Astrocyte of the spinal cord (primary cell): Measurements from ENCODE around the gene ARHGAP23.

ENCODE experiments used
- DNase-seq: peaks from one replicate; pipeline ENCODE4 v3.0.0; 2011; ENCODE audit warnings: low read depth, low spot score
- H3K4me3 ChIP-seq: 2 replicates; pipeline ENCODE4 v1.5.1; 2011; ENCODE audit warnings: low read depth, mild to moderate bottlenecking, low read length, moderate library complexity
- CTCF ChIP-seq: IDR thresholded peaks from 2 replicates; pipeline ENCODE4 v1.5.1; 2012; ENCODE audit warnings: low read depth, mild to moderate bottlenecking, low read length, inconsistent platforms
- in situ Hi-C: cut with HindIII; loops from 2 replicates; pipeline ENCODE4 v1.10.0; 2017; ENCODE audit warnings: low sequenced_read_pairs

ARHGAP23 gene

GRCh38 chr17:38544175-38544838, 116.0 kb downstream of the ARHGAP23 start:
- TF ChIP-seq CTCF = no peak
- DNase-seq = no peak
- in situ Hi-C loops = no loop called here

DNA sequence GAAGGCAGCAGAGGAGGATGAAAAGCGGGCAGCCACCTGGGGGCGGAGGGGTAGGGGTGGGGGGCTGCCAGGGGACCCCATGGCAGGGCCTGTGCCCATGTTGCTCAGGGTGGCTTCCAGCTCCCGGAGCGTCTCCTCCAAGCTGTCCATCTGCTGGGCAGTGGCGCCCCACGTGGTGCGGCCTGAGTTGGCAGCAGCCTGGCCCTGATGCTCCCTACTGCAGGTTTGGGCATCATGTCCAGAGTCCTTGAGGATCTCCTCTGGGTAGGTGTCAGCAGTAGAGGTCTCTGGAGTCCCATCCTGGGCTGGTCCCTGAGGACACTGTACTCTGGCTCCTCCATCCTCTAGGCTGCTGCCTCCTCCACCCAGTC, 116.6 kb downstream of the ARHGAP23 start:
- no peak overlapping the region for H3K4me3 ChIP-seq
- in situ Hi-C loops = no loop called here
- DNase-seq = no peak
- no peak for TF ChIP-seq CTCF

More at GRCh38 chr17:38544175-38544838, 116.0 kb downstream of the ARHGAP23 start:
- H3K4me3 ChIP-seq = no peak overlapping the region

DNA sequence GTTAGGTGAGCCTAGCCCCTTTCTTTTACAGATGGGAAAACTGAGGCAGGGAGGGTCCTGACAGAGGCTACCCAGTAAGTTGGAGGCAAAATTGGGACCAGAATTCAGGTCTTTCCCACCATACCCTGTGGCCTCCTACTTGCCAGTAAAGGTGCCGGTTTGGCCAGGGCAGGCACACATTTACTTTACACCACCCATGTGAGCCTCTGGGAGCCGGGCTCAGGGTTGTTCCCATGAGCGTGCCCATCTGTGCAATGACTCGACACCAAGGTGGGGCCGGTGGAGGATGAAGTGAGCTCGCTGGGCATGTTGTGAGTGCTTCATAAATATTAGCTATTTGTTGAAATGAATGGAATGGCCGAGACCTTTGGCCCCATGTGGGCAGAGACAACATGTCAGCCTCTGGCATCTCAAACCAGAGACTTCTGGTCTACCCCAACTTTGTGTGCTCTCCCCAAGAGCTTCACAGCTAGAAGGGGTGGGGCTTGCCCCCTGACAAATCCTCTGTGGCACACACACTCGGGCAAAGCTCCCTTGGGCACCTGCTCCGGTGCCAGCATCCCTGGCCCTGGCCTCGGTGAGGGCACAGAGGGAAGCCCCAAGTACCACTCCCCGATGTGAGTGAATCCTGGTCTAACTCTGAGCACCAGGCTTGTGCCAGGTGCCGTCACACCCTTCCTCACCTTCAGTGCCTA, 117.4 kb downstream of the ARHGAP23 start:
- TF ChIP-seq CTCF = no peak
- in situ Hi-C loops = no loop called here
- H3K4me3 ChIP-seq = no peak overlapping the region
- DNase-seq = no peak

- no peak for TF ChIP-seq CTCF
- H3K4me3 ChIP-seq = no peak overlapping the region
- in situ Hi-C loops = no loop called here
- no peak for DNase-seq
These were observed 118.1 kb downstream of the ARHGAP23 start for GRCh38 chr17:38546396-38546795.

DNA sequence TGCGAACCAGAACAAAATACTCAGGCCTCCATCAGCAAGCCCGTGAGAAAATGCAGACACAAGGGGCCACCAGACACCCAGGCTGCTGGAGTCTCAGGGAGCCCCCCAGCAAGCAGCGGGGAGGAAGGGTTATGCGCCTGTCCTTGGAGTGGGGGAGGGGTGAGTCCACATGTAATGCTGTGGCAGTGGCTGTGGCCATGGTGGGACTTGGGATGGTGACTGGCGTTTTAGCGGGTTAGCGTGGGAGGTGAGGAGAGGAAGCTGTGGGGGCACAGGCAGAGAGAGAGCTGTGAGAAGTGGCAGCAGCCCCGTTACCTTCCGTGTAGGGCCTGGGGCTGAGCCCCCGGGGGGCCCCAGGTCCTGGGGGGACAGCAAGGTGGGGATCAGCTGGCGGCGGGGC, 119.2 kb downstream of the ARHGAP23 start:
- H3K4me3 ChIP-seq = no peak overlapping the region
- in situ Hi-C loops = no loop called here
- no peak for TF ChIP-seq CTCF
- no peak for DNase-seq

DNA sequence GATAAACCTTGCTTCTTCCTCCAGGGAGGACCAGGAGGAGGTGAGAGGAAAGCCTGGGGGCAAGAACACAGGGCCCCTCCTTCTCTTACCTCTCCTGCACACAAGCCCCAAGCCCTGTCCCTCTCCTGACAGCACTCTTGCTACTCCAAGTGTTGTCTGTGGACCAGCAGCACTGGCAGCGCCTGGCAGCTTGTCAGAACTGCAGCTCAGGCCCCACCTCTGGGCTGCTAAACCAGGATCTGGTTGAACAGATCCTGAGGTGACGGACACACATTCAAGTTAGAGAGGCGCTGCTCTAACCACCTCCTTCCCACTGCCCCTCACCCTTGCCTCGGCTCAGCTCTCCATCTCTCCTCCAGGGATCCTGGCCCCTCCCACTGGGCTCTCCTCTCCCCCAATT, 121.0 kb downstream of the ARHGAP23 start:
- no peak overlapping the region for H3K4me3 ChIP-seq
- no peak for TF ChIP-seq CTCF
- in situ Hi-C loops = no loop called here
- DNase-seq = no peak
